ENCODE measurements around the gene CHAC2.
"Not testable (repeated sequence)": the region's sequence is repeated elsewhere in the genome, so short reads cannot be mapped to it uniquely, and the experiment has no call there.

The CHAC2 gene

GRCh38 chr2:53777134-53777533, 9.5 kb downstream of the CHAC2 start:
- in situ Hi-C loops (cut with HindIII; ENCODE audit: low sequenced_read_pairs), result no loop called here

- in situ Hi-C loops (cut with HindIII; ENCODE audit: low sequenced_read_pairs), result no loop called here
These were observed 11.0 kb downstream of the CHAC2 start for GRCh38 chr2:53778536-53779162.

GRCh38 chr2:53780056-53780455, 12.5 kb downstream of the CHAC2 start:
- in situ Hi-C loops (cut with HindIII; ENCODE audit: low sequenced_read_pairs), result no loop called here

- in situ Hi-C loops (cut with HindIII; ENCODE audit: low sequenced_read_pairs), result no loop called here
These were observed 15.1 kb downstream of the CHAC2 start for GRCh38 chr2:53782676-53783075.

- in situ Hi-C loops (cut with HindIII; ENCODE audit: low sequenced_read_pairs), result no loop called here
These were observed 16.8 kb downstream of the CHAC2 start for GRCh38 chr2:53784436-53784835.

- in situ Hi-C loops (cut with HindIII; ENCODE audit: low sequenced_read_pairs), result no loop called here
These were observed 17.8 kb downstream of the CHAC2 start for GRCh38 chr2:53785366-53785765.

- in situ Hi-C loops (cut with HindIII; ENCODE audit: low sequenced_read_pairs), result no loop called here
These were observed 18.7 kb downstream of the CHAC2 start for GRCh38 chr2:53786352-53786704.

- in situ Hi-C loops (cut with HindIII; ENCODE audit: low sequenced_read_pairs), result no loop called here
These were observed 19.4 kb downstream of the CHAC2 start, which contains the start of the genes ASB3 and ERLEC1 for GRCh38 chr2:53786705-53787613. TSS of gene ASB3 (minus strand) at chr2:53786953. CDS start at chr2:53765572, 21,381 bp downstream. TSS of gene ERLEC1 (plus strand) at chr2:53787044. CDS start at chr2:53787211, 167 bp downstream.

- in situ Hi-C loops (cut with HindIII; ENCODE audit: low sequenced_read_pairs), result no loop called here
These were observed 20.1 kb downstream of the CHAC2 start for GRCh38 chr2:53787614-53788289.

- in situ Hi-C loops (cut with HindIII; ENCODE audit: low sequenced_read_pairs), result no loop called here
These were observed 25.7 kb downstream of the CHAC2 start for GRCh38 chr2:53793261-53793660.

- in situ Hi-C loops (cut with HindIII; ENCODE audit: low sequenced_read_pairs), result no loop called here
These were observed 26.2 kb downstream of the CHAC2 start for GRCh38 chr2:53793821-53794220.

GRCh38 chr2:53801547-53801946, 33.9 kb downstream of the CHAC2 start:
- in situ Hi-C loops (cut with HindIII; ENCODE audit: low sequenced_read_pairs), result no loop called here

- in situ Hi-C loops (cut with HindIII; ENCODE audit: low sequenced_read_pairs), result no loop called here
These were observed 35.1 kb downstream of the CHAC2 start for GRCh38 chr2:53802617-53803151.

GRCh38 chr2:53811601-53812000, 44.0 kb downstream of the CHAC2 start:
- in situ Hi-C loops (cut with HindIII; ENCODE audit: low sequenced_read_pairs), result no loop called here

GRCh38 chr2:53813151-53813550, 45.5 kb downstream of the CHAC2 start:
- in situ Hi-C loops (cut with HindIII; ENCODE audit: low sequenced_read_pairs), result no loop called here

GRCh38 chr2:53818854-53819435, 51.3 kb downstream of the CHAC2 start:
- in situ Hi-C loops (cut with HindIII; ENCODE audit: low sequenced_read_pairs), result no loop called here

GRCh38 chr2:53819634-53820033, 52.0 kb downstream of the CHAC2 start:
- in situ Hi-C loops (cut with HindIII; ENCODE audit: low sequenced_read_pairs), result no loop called here

GRCh38 chr2:53820048-53820447, 52.4 kb downstream of the CHAC2 start:
- in situ Hi-C loops (cut with HindIII; ENCODE audit: low sequenced_read_pairs), result no loop called here

- in situ Hi-C loops (cut with HindIII; ENCODE audit: low sequenced_read_pairs), result no loop called here
These were observed 53.1 kb downstream of the CHAC2 start for GRCh38 chr2:53820711-53821110.

GRCh38 chr2:53821810-53822209, 54.2 kb downstream of the CHAC2 start:
- in situ Hi-C loops (cut with HindIII; ENCODE audit: low sequenced_read_pairs), result no loop called here

GRCh38 chr2:53823639-53824038, 56.0 kb downstream of the CHAC2 start:
- in situ Hi-C loops (cut with HindIII; ENCODE audit: low sequenced_read_pairs), result not testable (repeated sequence)
